ENCODE data around the gene MICALL1.

Gene MICALL1

DNA sequence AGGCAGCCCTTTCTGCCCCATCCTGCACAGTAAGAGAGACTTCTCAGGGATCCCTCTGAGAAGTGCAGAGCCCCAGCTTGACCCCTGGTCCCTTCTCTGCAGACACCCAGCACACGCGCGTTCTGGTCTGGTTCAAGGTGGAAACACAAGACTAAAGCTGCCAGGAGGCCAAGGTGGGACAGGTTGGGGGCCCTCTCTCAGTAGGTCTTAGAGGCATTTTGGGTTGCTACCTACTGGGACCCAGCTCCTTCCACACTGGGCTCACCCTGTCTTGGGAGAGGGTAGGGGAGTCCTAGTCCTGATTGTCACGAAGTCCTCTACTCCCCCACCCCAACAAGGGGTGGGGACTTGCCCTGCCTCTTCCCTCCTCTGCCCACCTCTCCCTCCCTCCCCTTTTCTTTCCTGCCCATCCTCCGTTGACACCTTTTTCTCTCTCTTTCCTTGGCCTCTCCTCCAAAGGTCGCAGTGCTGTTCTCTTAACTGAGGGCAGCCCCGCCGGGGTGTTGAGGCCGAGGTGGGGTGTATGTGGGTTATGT, 79.0 kb downstream of the MICALL1 start:
- no peak for DNase-seq

DNA sequence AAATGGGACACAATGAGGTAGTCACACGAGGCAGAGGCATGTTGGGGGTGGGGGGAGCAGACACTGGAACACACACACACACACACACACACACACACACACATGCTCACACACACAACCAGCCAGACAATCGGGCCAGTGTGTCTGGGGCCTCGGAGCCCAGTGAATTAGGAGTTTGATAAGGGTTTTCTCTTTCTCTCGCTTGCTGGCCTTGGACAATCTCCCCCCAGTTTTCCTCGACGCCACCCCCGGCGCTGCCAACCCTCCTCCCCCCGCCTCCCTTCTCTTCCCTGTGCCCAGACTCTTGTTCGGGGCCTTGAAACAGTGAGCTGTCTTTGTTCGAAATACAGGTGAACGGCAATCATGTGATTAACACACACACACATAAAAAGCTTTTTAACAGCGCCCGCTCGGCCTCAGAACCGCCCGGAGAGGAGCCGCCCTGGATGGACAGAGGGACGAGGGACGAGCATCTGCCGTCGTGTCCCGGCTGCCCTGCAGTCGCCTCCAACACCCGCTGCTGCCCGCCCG, 79.7 kb downstream of the MICALL1 start:
- DNase-seq, result no peak

DNA sequence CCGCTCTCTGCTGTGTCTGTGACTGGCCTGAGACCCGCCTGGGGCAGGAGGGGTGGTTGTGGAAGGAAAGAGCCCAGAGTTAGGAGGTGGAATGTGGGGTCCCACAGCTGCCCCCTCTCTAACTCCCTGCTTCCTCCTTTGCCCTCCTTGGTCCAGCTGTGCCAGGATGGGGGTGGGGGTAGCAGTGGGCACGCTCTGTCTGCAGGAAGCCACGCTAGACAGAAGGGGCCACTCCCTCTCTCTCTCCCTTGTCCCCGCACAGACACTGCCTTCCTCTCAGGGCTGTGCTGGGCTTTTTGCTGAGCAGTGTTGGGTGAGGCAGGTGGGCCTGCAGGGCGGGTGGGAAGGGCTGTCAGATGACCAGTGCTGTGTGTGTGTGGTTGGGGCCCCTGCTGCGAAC, 80.3 kb downstream of the MICALL1 start:
- no peak for DNase-seq

DNA sequence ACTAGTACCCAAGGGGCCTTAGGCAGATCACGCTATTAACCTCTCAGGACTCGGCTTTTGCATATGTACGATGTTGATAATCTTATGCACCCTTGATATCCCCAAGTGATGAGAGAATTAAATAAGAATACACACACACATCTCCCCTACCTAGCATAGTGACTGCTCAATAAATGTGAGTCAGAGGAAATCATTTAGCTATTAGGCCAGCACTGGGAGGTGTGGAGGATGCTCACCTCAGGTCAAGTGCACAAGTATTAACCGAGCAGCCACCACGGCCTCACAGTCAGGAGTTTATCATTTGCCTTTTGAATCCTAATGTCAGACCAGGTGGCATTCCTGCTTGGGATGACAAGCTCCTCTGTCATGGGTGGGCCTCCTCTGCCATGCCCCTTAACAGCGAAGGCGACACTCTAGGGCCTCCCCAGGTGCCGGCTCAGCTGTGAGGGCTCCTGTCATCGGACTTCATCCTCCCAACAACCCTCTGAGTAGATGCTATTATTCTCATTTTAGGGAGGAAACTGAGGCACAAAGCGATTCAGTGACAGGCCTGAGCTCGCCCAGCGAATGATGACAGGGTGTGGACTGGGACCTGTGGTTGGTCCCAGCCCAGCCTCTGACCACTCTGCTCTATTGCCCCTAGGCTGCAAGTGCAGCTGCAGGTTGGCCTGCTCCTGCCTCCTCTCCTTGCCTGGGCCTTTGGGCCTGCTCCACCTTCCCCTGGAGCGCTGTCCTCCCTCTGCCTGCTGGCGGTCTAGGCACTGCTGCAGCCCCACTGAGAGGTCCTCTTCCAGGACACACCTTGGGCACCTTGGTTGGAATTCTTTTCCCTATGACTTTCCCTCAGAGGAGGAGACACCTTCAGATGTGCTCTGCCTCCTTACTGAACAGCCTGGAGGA, 83.3 kb downstream of the MICALL1 start:
- no peak for DNase-seq

DNA sequence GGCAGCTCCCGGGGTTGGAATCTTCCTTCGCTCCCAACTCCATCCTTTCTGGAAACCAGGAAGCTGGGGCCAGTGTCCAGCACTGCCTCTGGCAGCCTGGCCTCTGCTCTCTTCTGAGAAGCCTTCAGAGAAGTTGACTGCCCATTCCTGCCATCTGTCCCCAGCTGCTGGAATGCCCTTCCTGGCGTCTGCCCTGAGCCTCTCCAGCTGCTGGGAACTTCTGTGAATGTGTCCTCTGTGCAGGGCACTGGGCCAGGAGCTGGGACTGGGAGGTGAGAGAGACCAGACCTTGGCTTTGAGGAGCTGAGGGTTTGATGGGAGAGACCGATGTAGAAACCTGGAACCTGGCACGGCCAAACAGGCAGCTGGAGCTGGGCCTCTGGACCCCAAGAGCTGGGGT, 84.2 kb downstream of the MICALL1 start:
- DNase-seq, result no peak

DNA sequence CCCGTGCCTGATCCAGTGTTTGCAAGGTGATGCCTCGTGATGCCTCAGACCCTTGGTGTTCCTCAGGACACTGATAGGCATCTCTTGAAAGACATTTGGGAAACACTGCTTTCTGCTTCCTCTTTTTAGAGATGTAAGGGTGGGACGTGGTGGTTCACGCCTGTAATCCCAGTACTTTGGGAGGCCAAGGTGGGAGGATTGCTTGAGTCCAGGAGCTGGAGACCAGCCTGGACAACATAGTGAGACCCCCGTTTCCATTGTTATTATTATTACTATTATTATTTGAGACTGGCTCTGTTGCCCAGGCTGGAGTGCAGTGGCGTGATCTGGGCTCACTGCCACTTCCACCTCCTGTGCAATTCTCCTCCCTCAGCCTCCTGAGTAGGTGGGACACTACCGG, 84.8 kb downstream of the MICALL1 start:
- DNase-seq, result no peak

DNA sequence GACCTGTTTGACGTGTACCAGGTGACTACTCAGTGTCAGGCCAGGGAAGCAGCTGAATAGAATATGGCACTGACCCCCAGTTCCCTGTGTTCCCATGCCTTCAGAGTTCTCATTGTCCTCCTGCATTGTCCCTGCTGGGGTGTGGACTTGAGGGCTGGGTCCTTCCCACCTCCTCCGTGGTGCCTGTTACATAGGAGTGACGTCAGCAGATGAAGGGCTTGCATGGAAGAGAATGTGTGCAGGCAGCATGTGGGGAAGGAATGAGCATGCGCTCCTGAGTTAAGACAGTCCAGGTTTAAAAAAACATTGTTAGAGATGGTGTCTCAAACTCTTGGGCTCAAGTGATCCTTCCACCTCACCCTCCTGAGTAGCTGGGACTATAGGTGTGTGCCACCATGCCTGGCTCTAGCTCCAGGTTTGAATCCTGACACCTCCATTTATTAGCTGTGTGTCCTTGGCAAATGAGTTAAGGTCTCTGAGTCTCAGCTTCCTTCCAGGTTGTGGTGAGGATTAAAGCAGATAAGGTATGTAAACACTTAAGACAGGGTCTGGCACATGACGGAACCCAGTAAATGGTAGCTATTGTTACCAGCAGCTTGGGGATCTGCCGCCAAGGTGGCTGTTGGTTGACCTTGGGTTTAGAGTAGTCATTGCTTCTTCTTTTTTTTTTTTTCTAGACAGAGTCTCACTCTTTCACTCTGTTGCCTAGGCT, 85.8 kb downstream of the MICALL1 start:
- DNase-seq, result no peak
